ENCODE data around the gene CHST11. TPM values are rescaled to one million over a fixed set of nuclear protein-coding genes. Genes with fewer than 3 reads are reported as not detected.

CHST11 gene
- total RNA-seq, 1 donor from 2014 or later = 7.7 TPM

GRCh38 chr12:104673294-104673693, 216.5 kb downstream of the CHST11 start:
- no peak overlapping the region for H3K27ac Mint-ChIP-seq

GRCh38 chr12:104673696-104674482, 217.1 kb downstream of the CHST11 start:
- no peak overlapping the region for H3K4me2 ChIP-seq
- TF ChIP-seq EZH2phosphoT487 (IDR thresholded peaks at IDR 0.05) (no peak), CTCF (IDR thresholded peaks at IDR 0.05) (no peak), EZH2 (IDR thresholded peaks at IDR 0.05) (no peak)
- no peaks in the 10 kb centered on the region for H3K79me2 ChIP-seq (ENCODE audit: low read depth)
- DNase-seq (ENCODE audit: low spot score) = no peak
- H3K9me3 ChIP-seq (ENCODE audit: low read depth) = no peaks in the 10 kb centered on the region
- no peaks in the 10 kb centered on the region for H3K9me3 Mint-ChIP-seq
- H3K4me3 ChIP-seq = no peak overlapping the region
- H3K4me1 Mint-ChIP-seq = peaks cover 44% of the 10 kb centered on the region
- no peak overlapping the region for H3K9ac ChIP-seq
- no peak overlapping the region for H2AFZ ChIP-seq (replicated peaks)
- no peak overlapping the region for H3K4me3 Mint-ChIP-seq
- peak overlapping the region; percentile 80 for H3K27ac Mint-ChIP-seq
- no peaks in the 10 kb centered on the region for H3K36me3 Mint-ChIP-seq
- H3K36me3 ChIP-seq = no peaks in the 10 kb centered on the region
- peaks cover 2% of the 10 kb centered on the region for H3K27me3 Mint-ChIP-seq (ENCODE audit: insufficient read depth, low read depth)
- no peaks in the 10 kb centered on the region for H3K27me3 ChIP-seq
- peaks cover 30% of the 10 kb centered on the region for H3K4me1 ChIP-seq
- H3F3A ChIP-seq (ENCODE audit: low read depth) = peaks cover 15% of the 10 kb centered on the region
- no peak overlapping the region for H3K27ac ChIP-seq
- H4K20me1 ChIP-seq (ENCODE audit: low read depth) = peaks cover 11% of the 10 kb centered on the region

More at GRCh38 chr12:104673294-104673693, 216.5 kb downstream of the CHST11 start:
- Mint-ChIP-seq H3K4me3 (no peak overlapping the region), H3K4me1 (peaks cover 50% of the 10 kb centered on the region), H3K27me3 (ENCODE audit: insufficient read depth, low read depth) (peaks cover 2% of the 10 kb centered on the region), H3K9me3 (no peaks in the 10 kb centered on the region), H3K36me3 (no peaks in the 10 kb centered on the region)
- H2AFZ ChIP-seq (replicated peaks) = no peak overlapping the region
- H3K27ac ChIP-seq = no peak overlapping the region
- no peaks in the 10 kb centered on the region for H3K9me3 ChIP-seq (ENCODE audit: low read depth)
- TF ChIP-seq CTCF (IDR thresholded peaks at IDR 0.05) (no peak), EZH2phosphoT487 (IDR thresholded peaks at IDR 0.05) (no peak), EZH2 (IDR thresholded peaks at IDR 0.05) (no peak)
- no peak for DNase-seq (ENCODE audit: low spot score)
- H3K36me3 ChIP-seq = no peaks in the 10 kb centered on the region
- H3F3A ChIP-seq (ENCODE audit: low read depth) = peaks cover 12% of the 10 kb centered on the region
- H3K4me2 ChIP-seq = no peak overlapping the region
- peaks cover 11% of the 10 kb centered on the region for H4K20me1 ChIP-seq (ENCODE audit: low read depth)
- H3K4me3 ChIP-seq = no peak overlapping the region
- no peaks in the 10 kb centered on the region for H3K79me2 ChIP-seq (ENCODE audit: low read depth)
- no peaks in the 10 kb centered on the region for H3K27me3 ChIP-seq
- H3K9ac ChIP-seq = no peak overlapping the region
- H3K4me1 ChIP-seq = peaks cover 36% of the 10 kb centered on the region

- H3K4me1 ChIP-seq = peaks cover 26% of the 10 kb centered on the region
- no peak overlapping the region for H3K4me2 ChIP-seq
- no peaks in the 10 kb centered on the region for H3K79me2 ChIP-seq (ENCODE audit: low read depth)
- H3K4me3 ChIP-seq = no peak overlapping the region
- H4K20me1 ChIP-seq (ENCODE audit: low read depth) = no peaks in the 10 kb centered on the region
- TF ChIP-seq EZH2 (IDR thresholded peaks at IDR 0.05) (no peak), CTCF (IDR thresholded peaks at IDR 0.05) (no peak), EZH2phosphoT487 (IDR thresholded peaks at IDR 0.05) (no peak)
- no peak overlapping the region for H3K9ac ChIP-seq
- no peaks in the 10 kb centered on the region for H3K9me3 Mint-ChIP-seq
- no peaks in the 10 kb centered on the region for H3K27me3 ChIP-seq
- H3K36me3 ChIP-seq = no peaks in the 10 kb centered on the region
- DNase-seq (ENCODE audit: low spot score) = no peak
- peaks cover 7% of the 10 kb centered on the region for H3K27me3 Mint-ChIP-seq (ENCODE audit: insufficient read depth, low read depth)
- H3K36me3 Mint-ChIP-seq = no peaks in the 10 kb centered on the region
- no peak overlapping the region for H3K27ac Mint-ChIP-seq
- H3K27ac ChIP-seq = no peak overlapping the region
- H3K4me3 Mint-ChIP-seq = no peak overlapping the region
- H2AFZ ChIP-seq (replicated peaks) = no peak overlapping the region
- H3K4me1 Mint-ChIP-seq = peaks cover 22% of the 10 kb centered on the region
- H3F3A ChIP-seq (ENCODE audit: low read depth) = peaks cover 15% of the 10 kb centered on the region
- no peaks in the 10 kb centered on the region for H3K9me3 ChIP-seq (ENCODE audit: low read depth)
These were observed 219.9 kb downstream of the CHST11 start for GRCh38 chr12:104676636-104677035.

Data from neural progenitor cell (in vitro differentiated cells).